Uterus (tissue), 4 donors: ENCODE results near the gene P2RY8. TPM values are rescaled to one million over a fixed set of nuclear protein-coding genes. Genes with fewer than 3 reads are reported as not detected.
"Not testable (repeated sequence)": the region's sequence is repeated elsewhere in the genome, so short reads cannot be mapped to it uniquely, and the experiment has no call there.

Source experiments
- DNase-seq, 2 donors: peaks; one replicate each; pipeline ENCODE4 v3.0.0-alpha.2; 2019 to 2020
- H3K27ac ChIP-seq, 2 donors: fragments of 200-600 bp; sonication (generic); 1 replicate in 1 of 2; 2 replicates in 1 of 2; pipeline ENCODE4 v1.5.1; 2016 to 2018
- H3K27me3 ChIP-seq, 2 donors: fragments of 200-600 bp; sonication (generic); one replicate each; pipeline ENCODE4 v1.5.1; 2018 to 2019; ENCODE audit warnings: control low read depth in 1 of 2
- H3K36me3 ChIP-seq, 2 donors: fragments of 200-600 bp; sonication (generic); one replicate each; pipeline ENCODE4 v1.5.1; 2019; ENCODE audit warnings: control low read depth in 1 of 2
- H3K4me1 ChIP-seq, 2 donors: fragments of 200-600 bp; sonication (generic); one replicate each; pipeline ENCODE4 v1.5.1; 2018 to 2019; ENCODE audit warnings: control low read depth in 1 of 2
- H3K4me3 ChIP-seq, 2 donors: fragments of 200-600 bp; sonication (generic); 1 replicate in 1 of 2; 2 replicates in 1 of 2; pipeline ENCODE4 v1.5.1; 2018 to 2019; ENCODE audit warnings: mild to moderate bottlenecking in 1 of 2
- H3K9me3 ChIP-seq, 2 donors: fragments of 200-600 bp; sonication (generic); one replicate each; pipeline ENCODE4 v1.5.1; 2019; ENCODE audit warnings: control low read depth in 1 of 2
- POLR2A ChIP-seq, 2 donors: fragments of 450-650 bp; IDR thresholded peaks; one replicate each; pipeline ENCODE4 v1.6.1; 2016; ENCODE audit warnings: antibody characterized with exemption in 2 of 2, mild to moderate bottlenecking in 1 of 2, moderate library complexity in 1 of 2
- intact Hi-C: fragments of 100-400 bp; cut with DNase I; formaldehyde crosslinking; loops from one replicate; pipeline ENCODE4 v1.15.1; 2023; ENCODE audit warnings: low total_unique reads
- total RNA-seq, 4 donors: library from RNA; depleted of rRNA in 3 of 4; stranded (reverse); fragments of >200 nt in 3 of 4; gene quantifications; one replicate each; pipeline versions ENCODE4 v1.1.0 to v1.2.4, GENCODE V29; 2014 to 2023
- TF ChIP-seq, protein P1 (sequence below), 4 experiments: fragments of 200-600 bp in 2 of 4; fragments of 450-650 bp in 2 of 4; sonication (generic) in 2 of 4; IDR thresholded peaks; one replicate each; pipeline ENCODE4 v1.5.1; 2016 to 2019; ENCODE audit warnings: antibody characterized with exemption in 4 of 4, mild to moderate bottlenecking in 2 of 4, moderate library complexity in 1 of 4
- donor health status: DM: yes; HTN: yes; CAD: no.

The P2RY8 gene
- total RNA-seq, 4 donors from 2014 or later = 0.59 to 3.6 (median 0.90) TPM; not detected in 1

DNA sequence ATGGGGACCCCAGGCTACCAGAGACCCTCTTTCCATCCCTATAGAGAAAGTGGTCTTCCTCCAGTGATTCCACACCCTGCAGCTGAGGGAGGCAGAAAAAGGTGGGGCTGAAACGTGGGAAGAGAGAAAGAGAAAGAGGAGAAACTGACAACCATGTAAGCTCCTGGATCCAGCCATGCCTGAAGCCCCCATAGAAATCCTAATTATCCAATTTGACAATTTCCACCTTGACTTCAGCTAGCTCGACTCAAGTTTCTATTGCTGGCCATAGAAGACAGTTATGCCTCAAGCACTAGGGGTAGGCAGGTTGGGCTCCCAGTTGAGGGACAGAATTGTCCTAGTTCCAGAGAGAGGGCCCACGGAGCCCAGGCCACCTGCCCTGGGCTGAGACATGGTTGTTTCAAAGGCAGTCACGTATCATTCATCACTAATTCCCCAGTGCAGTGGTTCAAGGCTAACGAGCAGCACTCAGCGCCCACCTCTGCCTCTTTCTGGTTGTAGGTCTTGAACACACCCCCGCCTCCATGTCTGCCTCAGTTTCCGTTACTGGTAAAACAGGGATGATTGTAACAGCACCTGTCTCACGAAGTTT, 44.5 kb downstream of the P2RY8 start:
- Histone ChIP-seq H3K36me3 (no peaks in the 10 kb centered on the region), H3K9me3 (no peaks in the 10 kb centered on the region), H3K4me3 (no peak overlapping the region), H3K27me3 (no peaks in the 10 kb centered on the region), H3K4me1 (no peaks in the 10 kb centered on the region), H3K27ac (no peak overlapping the region)
- intact Hi-C loops = no loop called here
- no peak for DNase-seq
- TF ChIP-seq, protein P1, sequence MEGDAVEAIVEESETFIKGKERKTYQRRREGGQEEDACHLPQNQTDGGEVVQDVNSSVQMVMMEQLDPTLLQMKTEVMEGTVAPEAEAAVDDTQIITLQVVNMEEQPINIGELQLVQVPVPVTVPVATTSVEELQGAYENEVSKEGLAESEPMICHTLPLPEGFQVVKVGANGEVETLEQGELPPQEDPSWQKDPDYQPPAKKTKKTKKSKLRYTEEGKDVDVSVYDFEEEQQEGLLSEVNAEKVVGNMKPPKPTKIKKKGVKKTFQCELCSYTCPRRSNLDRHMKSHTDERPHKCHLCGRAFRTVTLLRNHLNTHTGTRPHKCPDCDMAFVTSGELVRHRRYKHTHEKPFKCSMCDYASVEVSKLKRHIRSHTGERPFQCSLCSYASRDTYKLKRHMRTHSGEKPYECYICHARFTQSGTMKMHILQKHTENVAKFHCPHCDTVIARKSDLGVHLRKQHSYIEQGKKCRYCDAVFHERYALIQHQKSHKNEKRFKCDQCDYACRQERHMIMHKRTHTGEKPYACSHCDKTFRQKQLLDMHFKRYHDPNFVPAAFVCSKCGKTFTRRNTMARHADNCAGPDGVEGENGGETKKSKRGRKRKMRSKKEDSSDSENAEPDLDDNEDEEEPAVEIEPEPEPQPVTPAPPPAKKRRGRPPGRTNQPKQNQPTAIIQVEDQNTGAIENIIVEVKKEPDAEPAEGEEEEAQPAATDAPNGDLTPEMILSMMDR (IDR thresholded peaks at IDR 0.05) = no peak
- TF ChIP-seq POLR2A (IDR thresholded peaks at IDR 0.05) = no peak

DNA sequence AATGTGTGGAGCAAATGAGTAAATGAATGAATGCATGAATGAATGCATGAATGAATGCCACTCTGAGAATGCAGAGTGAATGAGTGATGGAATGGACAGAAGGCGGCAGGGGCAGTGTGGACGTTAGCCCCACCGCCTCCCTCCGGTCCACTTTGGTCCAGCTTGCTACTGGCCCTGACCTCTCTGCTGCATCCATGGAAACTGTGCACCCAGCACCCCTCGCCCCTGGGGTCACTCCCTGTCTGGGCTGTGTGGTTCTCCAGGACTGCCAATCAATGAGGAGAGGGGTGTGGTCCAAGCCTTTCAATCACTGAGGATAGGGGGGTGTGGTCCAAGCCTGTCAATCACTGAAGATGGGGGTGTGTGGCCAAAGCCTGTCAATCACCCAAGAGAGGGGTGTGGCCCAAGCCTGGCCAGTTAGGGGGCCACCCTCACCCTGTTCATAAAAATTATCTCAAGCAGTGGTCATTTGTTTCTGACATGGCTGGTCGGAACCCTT, 45.1 kb downstream of the P2RY8 start:
- Histone ChIP-seq H3K9me3 (no peaks in the 10 kb centered on the region), H3K4me1 (no peaks in the 10 kb centered on the region), H3K4me3 (no peak overlapping the region), H3K27ac (no peak overlapping the region), H3K36me3 (no peaks in the 10 kb centered on the region), H3K27me3 (no peaks in the 10 kb centered on the region)
- no peak for DNase-seq
- TF ChIP-seq POLR2A (IDR thresholded peaks at IDR 0.05) = no peak
- TF ChIP-seq, protein P1 (IDR thresholded peaks at IDR 0.05) = no peak
- intact Hi-C loops = no loop called here

DNA sequence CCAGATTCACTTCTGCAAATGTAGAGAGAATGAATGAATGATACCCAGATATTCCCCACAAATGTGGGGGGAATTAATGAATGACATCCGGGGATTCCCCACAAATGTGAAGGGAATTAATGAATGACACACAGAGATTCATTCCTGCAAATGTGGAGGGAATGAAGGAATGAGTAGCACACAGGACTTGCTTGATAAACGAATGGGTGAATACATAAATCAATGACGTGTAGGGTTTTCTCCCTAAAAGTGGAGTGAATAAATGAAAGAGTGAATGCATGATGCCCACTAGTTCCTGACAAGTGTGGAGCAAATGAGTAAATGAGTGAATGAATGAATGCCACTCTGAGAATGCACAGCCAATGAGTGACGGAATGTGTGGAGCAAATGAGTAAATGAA, 45.7 kb downstream of the P2RY8 start:
- H3K9me3 ChIP-seq, intact Hi-C loops: not testable (repeated sequence)

DNA sequence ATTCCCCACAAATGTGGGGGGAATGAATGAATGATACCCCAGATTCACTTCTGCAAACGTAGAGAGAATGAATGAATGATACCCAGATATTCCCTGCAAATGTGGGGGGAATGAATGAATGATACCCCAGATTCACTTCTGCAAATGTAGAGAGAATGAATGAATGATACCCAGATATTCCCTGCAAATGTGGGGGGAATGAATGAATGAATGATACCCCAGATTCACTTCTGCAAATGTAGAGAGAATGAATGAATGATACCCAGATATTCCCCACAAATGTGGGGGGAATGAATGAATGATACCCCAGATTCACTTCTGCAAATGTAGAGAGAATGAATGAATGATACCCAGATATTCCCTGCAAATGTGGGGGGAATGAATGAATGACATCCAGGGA, 46.3 kb downstream of the P2RY8 start:
- H3K27me3 ChIP-seq, H3K4me1 ChIP-seq, H3K27ac ChIP-seq, intact Hi-C loops, H3K36me3 ChIP-seq, H3K4me3 ChIP-seq, H3K9me3 ChIP-seq, DNase-seq: not testable (repeated sequence)

More for the DNA sequence above, 45.7 kb downstream of the P2RY8 start:
- not testable (repeated sequence) for H3K27me3 ChIP-seq, H3K4me3 ChIP-seq, H3K36me3 ChIP-seq, DNase-seq, H3K4me1 ChIP-seq, H3K27ac ChIP-seq

DNA sequence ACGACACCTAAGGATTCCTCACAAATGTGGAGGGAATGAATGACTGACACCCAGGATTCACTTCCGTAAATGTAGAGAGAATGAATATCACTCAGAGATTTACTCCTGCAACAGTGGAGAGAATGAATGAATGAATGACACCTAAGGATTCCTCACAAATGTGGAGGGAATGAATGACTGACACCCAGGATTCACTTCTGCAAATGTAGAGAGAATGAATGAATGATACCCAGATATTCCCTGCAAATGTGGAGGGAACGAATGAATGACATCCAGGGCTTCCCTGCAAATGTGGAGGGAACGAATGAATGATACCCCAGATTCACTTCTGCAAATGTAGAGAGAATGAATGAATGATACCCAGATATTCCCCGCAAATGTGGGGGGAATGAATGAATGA, 47.6 kb downstream of the P2RY8 start:
- H3K9me3 ChIP-seq, H3K4me3 ChIP-seq, DNase-seq, intact Hi-C loops, H3K27ac ChIP-seq, H3K4me1 ChIP-seq, H3K27me3 ChIP-seq, H3K36me3 ChIP-seq: not testable (repeated sequence)

DNA sequence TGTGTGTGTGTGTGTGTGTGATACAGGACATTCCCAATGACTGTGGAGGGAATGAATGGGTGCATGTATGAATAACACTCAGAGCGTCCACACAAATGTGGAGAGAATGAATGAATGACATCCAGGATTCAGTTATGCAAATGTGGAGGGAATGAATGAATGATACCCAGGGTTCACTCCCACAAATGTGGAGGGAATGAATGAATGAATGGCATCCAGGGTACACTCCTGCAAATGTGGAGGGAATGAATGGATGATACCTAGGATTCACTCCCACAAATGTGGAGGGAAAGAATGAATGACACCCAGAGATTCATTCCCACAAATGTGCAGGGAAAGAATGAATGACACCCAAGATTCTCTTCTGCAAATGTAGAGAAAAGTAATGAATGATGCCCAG, 48.2 kb downstream of the P2RY8 start:
- DNase-seq = no peak
- no peaks in the 10 kb centered on the region for H3K27me3 ChIP-seq
- no peak overlapping the region for H3K4me3 ChIP-seq
- no peaks in the 10 kb centered on the region for H3K36me3 ChIP-seq
- TF ChIP-seq, protein P1 (IDR thresholded peaks at IDR 0.05) = no peak
- no peak for TF ChIP-seq POLR2A (IDR thresholded peaks at IDR 0.05)
- H3K27ac ChIP-seq = no peak overlapping the region
- intact Hi-C loops = no loop called here
- no peaks in the 10 kb centered on the region for H3K4me1 ChIP-seq
- no peaks in the 10 kb centered on the region for H3K9me3 ChIP-seq

DNA sequence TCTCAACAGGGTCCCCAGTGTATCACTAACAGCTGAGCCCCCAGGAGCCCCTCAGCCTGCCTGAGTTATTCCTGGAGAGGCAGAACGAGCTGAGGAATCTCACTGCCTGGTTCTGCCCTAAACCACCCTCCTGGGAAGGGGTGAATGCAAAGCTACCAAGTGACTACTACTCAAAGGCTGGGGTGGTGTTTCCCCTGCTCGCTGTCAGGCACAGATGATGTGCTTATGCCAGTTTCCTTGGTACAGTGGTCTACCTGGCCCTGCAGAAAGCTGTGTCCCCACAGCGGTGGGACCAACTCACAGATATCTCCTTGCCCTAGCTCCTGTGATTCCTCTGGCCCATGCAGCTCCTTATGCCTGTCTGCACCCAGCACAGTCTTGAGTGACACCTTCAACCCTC, 48.8 kb downstream of the P2RY8 start:
- DNase-seq = no peak
- TF ChIP-seq, protein P1 (IDR thresholded peaks at IDR 0.05) = no peak
- TF ChIP-seq POLR2A (IDR thresholded peaks at IDR 0.05) = no peak
- H3K9me3 ChIP-seq = no peaks in the 10 kb centered on the region
- no peaks in the 10 kb centered on the region for H3K27me3 ChIP-seq
- no peak overlapping the region for H3K27ac ChIP-seq
- intact Hi-C loops = no loop called here
- H3K36me3 ChIP-seq = no peaks in the 10 kb centered on the region
- no peak overlapping the region for H3K4me3 ChIP-seq
- H3K4me1 ChIP-seq = no peaks in the 10 kb centered on the region
